OCI-LY1 (cell line): ENCODE data around the gene RMDN3.

Experiments used
- H2AFZ ChIP-seq: fragments of 200-600 bp; sonication (generic), shearing (Covaris generic); 2 replicates; pipeline ENCODE4 v1.6.0; 2014; ENCODE audit warnings: antibody characterized with exemption, mild to moderate bottlenecking, low read length
- H3F3A ChIP-seq: fragments of 200-600 bp; sonication (generic), shearing (Covaris generic); 2 replicates; pipeline ENCODE4 v1.6.0; 2014; ENCODE audit warnings: mild to moderate bottlenecking, antibody characterized with exemption, low read length, moderate library complexity; ENCODE audit not compliant: insufficient read depth
- H3K27ac ChIP-seq: fragments of 200-600 bp; sonication (generic); 2 replicates; pipeline ENCODE4 v1.5.1; 2014; ENCODE audit warnings: low read length, mixed run types, mild to moderate bottlenecking, low read depth; ENCODE audit not compliant: poor library complexity, severe bottlenecking
- H3K27me3 ChIP-seq: fragments of 200-600 bp; sonication (generic); 2 replicates; pipeline ENCODE4 v1.6.0; 2014; ENCODE audit warnings: antibody characterized with exemption, mild to moderate bottlenecking, low read length, moderate library complexity; ENCODE audit not compliant: insufficient read depth
- H3K36me3 ChIP-seq: fragments of 200-600 bp; sonication (generic); 2 replicates; pipeline ENCODE4 v1.6.1; 2014; ENCODE audit warnings: mild to moderate bottlenecking, antibody characterized with exemption, low read length, moderate library complexity, mixed read lengths; ENCODE audit not compliant: insufficient read depth
- H3K4me1 ChIP-seq: fragments of 200-600 bp; sonication (generic); 2 replicates; pipeline ENCODE4 v1.5.1; 2014; ENCODE audit warnings: mild to moderate bottlenecking, low read length, moderate library complexity; ENCODE audit not compliant: insufficient read depth, severe bottlenecking
- H3K4me2 ChIP-seq: fragments of 200-600 bp; sonication (generic), shearing (Covaris generic); 2 replicates; pipeline ENCODE4 v1.6.1; 2014; ENCODE audit warnings: low read length
- H3K4me3 ChIP-seq: fragments of 200-600 bp; sonication (generic); 2 replicates; pipeline ENCODE4 v1.5.1; 2014; ENCODE audit warnings: low read length, low read depth, mild to moderate bottlenecking, mixed read lengths; ENCODE audit not compliant: poor library complexity, severe bottlenecking
- H3K79me2 ChIP-seq: fragments of 200-600 bp; shearing (Covaris generic); 2 replicates; pipeline ENCODE4 v1.6.1; 2016; ENCODE audit warnings: mixed run types, low read length, mixed read lengths; ENCODE audit not compliant: insufficient read depth
- H3K9ac ChIP-seq: fragments of 200-600 bp; sonication (generic), shearing (Covaris generic); 2 replicates; pipeline ENCODE4 v1.6.1; 2014; ENCODE audit warnings: mild to moderate bottlenecking, low read length, mixed read lengths
- H3K9me2 ChIP-seq: fragments of 200-600 bp; sonication (generic), shearing (Covaris generic); 2 replicates; pipeline ENCODE4 v1.6.1; 2014; ENCODE audit warnings: low read depth, mild to moderate bottlenecking, low read length, mixed read lengths
- H3K9me3 ChIP-seq: fragments of 200-600 bp; shearing (Covaris generic); 2 replicates; pipeline ENCODE4 v1.6.1; 2014; ENCODE audit warnings: low read length, mixed read lengths
- H4K20me1 ChIP-seq: fragments of 200-600 bp; sonication (generic), shearing (Covaris generic); 2 replicates; pipeline ENCODE4 v1.6.0; 2016; ENCODE audit warnings: mild to moderate bottlenecking, low read length; ENCODE audit not compliant: insufficient read depth
- EZH2 ChIP-seq: fragments of 200-600 bp; sonication (generic), shearing (Covaris generic); IDR thresholded peaks from 2 replicates; pipeline ENCODE4 v1.8.0; 2017; ENCODE audit warnings: borderline replicate concordance, mixed run types, mild to moderate bottlenecking, antibody characterized with exemption, low read length, moderate library complexity, mixed read lengths
- TF ChIP-seq, protein P1 (sequence below): fragments of 200-600 bp; sonication (generic), shearing (Covaris generic); IDR thresholded peaks from 2 replicates; pipeline ENCODE4 v1.5.1; 2017; ENCODE audit warnings: mild to moderate bottlenecking, antibody characterized with exemption, low read length, moderate library complexity, mixed read lengths

Gene RMDN3

DNA sequence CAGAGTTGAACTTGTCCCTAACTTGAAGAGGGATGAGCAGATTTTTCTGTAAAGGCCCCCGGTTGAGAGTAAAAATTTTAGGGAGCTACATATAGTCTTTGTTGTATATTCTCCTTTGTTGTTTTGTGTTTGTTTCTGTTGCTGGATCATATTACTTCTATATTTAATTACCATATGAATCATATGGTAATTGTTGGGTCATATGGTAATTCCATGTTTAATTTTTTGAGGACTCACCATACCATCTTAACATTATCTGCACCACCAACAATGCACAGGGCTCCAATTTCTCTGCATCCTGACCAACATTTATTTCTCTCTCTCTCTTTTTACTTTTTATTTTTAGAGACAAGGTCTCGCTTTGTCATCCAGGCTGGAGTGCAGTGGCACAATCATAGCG is 44.5 kb upstream of the RMDN3 start:
- Histone ChIP-seq H3K27me3 (no peaks in the 10 kb centered on the region), H3K79me2 (no peaks in the 10 kb centered on the region), H3K9me2 (no peaks in the 10 kb centered on the region), H4K20me1 (no peaks in the 10 kb centered on the region), H2AFZ (no peak overlapping the region), H3K4me2 (no peak overlapping the region), H3K4me1 (no peaks in the 10 kb centered on the region), H3K4me3 (no peak overlapping the region), H3K36me3 (peaks cover 3% of the 10 kb centered on the region; the same call in 1 of the 2 replicates), H3K27ac (no peak overlapping the region), H3K9me3 (no peaks in the 10 kb centered on the region), H3K9ac (no peak overlapping the region), H3F3A (no peaks in the 10 kb centered on the region)
- TF ChIP-seq EZH2: no peak

DNA sequence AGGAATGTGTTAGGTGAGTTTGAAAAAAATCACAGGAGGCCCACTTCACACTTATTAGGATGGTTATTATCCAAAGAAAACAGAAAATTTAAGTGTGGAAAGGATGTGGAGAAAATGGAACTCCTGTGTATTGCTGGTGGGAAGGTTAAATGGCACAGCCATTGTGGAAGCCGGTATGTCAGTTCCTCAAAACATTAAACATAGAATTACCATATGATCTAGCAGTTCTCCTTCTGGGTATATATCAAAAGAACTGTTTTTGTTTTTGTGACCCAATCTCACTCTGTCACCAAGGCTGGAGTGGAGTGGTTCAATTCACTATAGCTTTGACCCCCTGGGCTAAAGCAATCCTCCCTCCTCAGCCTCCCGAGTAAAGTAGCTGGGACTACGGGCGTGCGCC is 41.5 kb upstream of the RMDN3 start:
- no peaks in the 10 kb centered on the region for H3K9me3 ChIP-seq
- H3K4me1 ChIP-seq: no peaks in the 10 kb centered on the region
- no peak overlapping the region for H3K9ac ChIP-seq
- H3K27me3 ChIP-seq: no peaks in the 10 kb centered on the region
- no peak overlapping the region for H3K4me2 ChIP-seq
- no peak overlapping the region for H3K27ac ChIP-seq
- no peak overlapping the region for H3K4me3 ChIP-seq
- no peaks in the 10 kb centered on the region for H3K79me2 ChIP-seq
- no peaks in the 10 kb centered on the region for H3F3A ChIP-seq
- H2AFZ ChIP-seq: no peak overlapping the region
- H3K9me2 ChIP-seq: no peaks in the 10 kb centered on the region
- TF ChIP-seq, protein P1, sequence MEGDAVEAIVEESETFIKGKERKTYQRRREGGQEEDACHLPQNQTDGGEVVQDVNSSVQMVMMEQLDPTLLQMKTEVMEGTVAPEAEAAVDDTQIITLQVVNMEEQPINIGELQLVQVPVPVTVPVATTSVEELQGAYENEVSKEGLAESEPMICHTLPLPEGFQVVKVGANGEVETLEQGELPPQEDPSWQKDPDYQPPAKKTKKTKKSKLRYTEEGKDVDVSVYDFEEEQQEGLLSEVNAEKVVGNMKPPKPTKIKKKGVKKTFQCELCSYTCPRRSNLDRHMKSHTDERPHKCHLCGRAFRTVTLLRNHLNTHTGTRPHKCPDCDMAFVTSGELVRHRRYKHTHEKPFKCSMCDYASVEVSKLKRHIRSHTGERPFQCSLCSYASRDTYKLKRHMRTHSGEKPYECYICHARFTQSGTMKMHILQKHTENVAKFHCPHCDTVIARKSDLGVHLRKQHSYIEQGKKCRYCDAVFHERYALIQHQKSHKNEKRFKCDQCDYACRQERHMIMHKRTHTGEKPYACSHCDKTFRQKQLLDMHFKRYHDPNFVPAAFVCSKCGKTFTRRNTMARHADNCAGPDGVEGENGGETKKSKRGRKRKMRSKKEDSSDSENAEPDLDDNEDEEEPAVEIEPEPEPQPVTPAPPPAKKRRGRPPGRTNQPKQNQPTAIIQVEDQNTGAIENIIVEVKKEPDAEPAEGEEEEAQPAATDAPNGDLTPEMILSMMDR: no peak
- TF ChIP-seq EZH2: no peak
- H4K20me1 ChIP-seq: no peaks in the 10 kb centered on the region
- peaks cover 14% of the 10 kb centered on the region; the same call in 1 of the 2 replicates for H3K36me3 ChIP-seq

- no peaks in the 10 kb centered on the region for H3K9me2 ChIP-seq
- H2AFZ ChIP-seq: no peak overlapping the region
- H3F3A ChIP-seq: no peaks in the 10 kb centered on the region
- TF ChIP-seq, protein P1: no peak
- TF ChIP-seq EZH2: no peak
- no peaks in the 10 kb centered on the region for H3K4me1 ChIP-seq
- H3K9me3 ChIP-seq: no peaks in the 10 kb centered on the region
- H3K4me3 ChIP-seq: no peak overlapping the region
- H3K36me3 ChIP-seq: peaks cover 14% of the 10 kb centered on the region; the same call in 1 of the 2 replicates
- no peaks in the 10 kb centered on the region for H4K20me1 ChIP-seq
- H3K27ac ChIP-seq: no peak overlapping the region
- no peaks in the 10 kb centered on the region for H3K27me3 ChIP-seq
- H3K79me2 ChIP-seq: no peaks in the 10 kb centered on the region
- no peak overlapping the region for H3K9ac ChIP-seq
- H3K4me2 ChIP-seq: no peak overlapping the region
Observed at GRCh38 chr15:40796041-40796440, 41.0 kb upstream of the RMDN3 start.

GRCh38 chr15:40793216-40793989 is 38.3 kb upstream of the RMDN3 start:
- Histone ChIP-seq H3F3A (no peaks in the 10 kb centered on the region), H3K79me2 (no peaks in the 10 kb centered on the region), H3K27ac (no peak overlapping the region), H3K9me3 (no peaks in the 10 kb centered on the region), H3K36me3 (peaks cover 14% of the 10 kb centered on the region; the same call in 1 of the 2 replicates), H3K9ac (no peak overlapping the region), H3K4me3 (no peak overlapping the region), H3K4me1 (no peaks in the 10 kb centered on the region), H3K9me2 (no peaks in the 10 kb centered on the region), H3K27me3 (no peaks in the 10 kb centered on the region), H2AFZ (no peak overlapping the region), H4K20me1 (no peaks in the 10 kb centered on the region), H3K4me2 (no peak overlapping the region)
- TF ChIP-seq EZH2: no peak
- TF ChIP-seq, protein P1: no peak
